Measurements from ENCODE around the gene CEBPB.

- TF ChIP-seq CTCF (IDR thresholded peaks at IDR 0.05) (no peak), POLR2A (IDR thresholded peaks at IDR 0.05) (no peak), EP300 (IDR thresholded peaks at IDR 0.05) (no peak)
These were observed 29.7 kb downstream of the CEBPB start for GRCh38 chr20:50220093-50220893.
